ENCODE measurements around the gene LHX4. TPM values are rescaled to one million over a fixed set of nuclear protein-coding genes. Genes with fewer than 3 reads are reported as not detected.

Gene LHX4
- polyA plus RNA-seq, 1 donor, result 3.1 TPM

GRCh38 chr1:180283098-180283497 lies 53.0 kb downstream of the LHX4 start:
- 100% methylated on average over 1 of the region's 4 CpGs for WGBS (ENCODE audit: insufficient coverage, low lambda C conversion rate)
- no peak for DNase-seq

GRCh38 chr1:180286417-180286816 lies 56.4 kb downstream of the LHX4 start:
- Histone ChIP-seq H3K4me3 (ENCODE audit: low read length) (no peak overlapping the region), H3K4me1 (ENCODE audit: control insufficient read depth, insufficient read depth, low read length) (no peaks in the 10 kb centered on the region)

More at GRCh38 chr1:180283098-180283497, 53.0 kb downstream of the LHX4 start:
- Histone ChIP-seq H3K36me3 (ENCODE audit: control insufficient read depth, insufficient read depth, low read length) (peaks cover 19% of the 10 kb centered on the region), H3K27ac (ENCODE audit: low read length) (no peak overlapping the region), H3K27me3 (ENCODE audit: control insufficient read depth, insufficient read depth, low read length) (no peaks in the 10 kb centered on the region), H3K9me3 (ENCODE audit: control insufficient read depth, low read depth, low read length) (no peaks in the 10 kb centered on the region), H3K4me3 (ENCODE audit: low read length) (no peak overlapping the region), H3K4me1 (ENCODE audit: control insufficient read depth, insufficient read depth, low read length) (no peaks in the 10 kb centered on the region)

GRCh38 chr1:180287988-180288705 lies 58.1 kb downstream of the LHX4 start:
- Histone ChIP-seq H3K4me1 (ENCODE audit: control insufficient read depth, insufficient read depth, low read length) (no peaks in the 10 kb centered on the region), H3K27me3 (ENCODE audit: control insufficient read depth, insufficient read depth, low read length) (no peaks in the 10 kb centered on the region), H3K36me3 (ENCODE audit: control insufficient read depth, insufficient read depth, low read length) (peaks cover 11% of the 10 kb centered on the region), H3K4me3 (ENCODE audit: low read length) (no peak overlapping the region), H3K9me3 (ENCODE audit: control insufficient read depth, low read depth, low read length) (no peaks in the 10 kb centered on the region), H3K27ac (ENCODE audit: low read length) (no peak overlapping the region)
- no peak for DNase-seq
- 80% methylated on average over 1 of the region's 3 CpGs for WGBS (ENCODE audit: insufficient coverage, low lambda C conversion rate)

More at GRCh38 chr1:180286417-180286816, 56.4 kb downstream of the LHX4 start:
- Histone ChIP-seq H3K27me3 (ENCODE audit: control insufficient read depth, insufficient read depth, low read length) (no peaks in the 10 kb centered on the region), H3K27ac (ENCODE audit: low read length) (no peak overlapping the region), H3K36me3 (ENCODE audit: control insufficient read depth, insufficient read depth, low read length) (peaks cover 12% of the 10 kb centered on the region), H3K9me3 (ENCODE audit: control insufficient read depth, low read depth, low read length) (no peaks in the 10 kb centered on the region)
- no peak for DNase-seq

DNA sequence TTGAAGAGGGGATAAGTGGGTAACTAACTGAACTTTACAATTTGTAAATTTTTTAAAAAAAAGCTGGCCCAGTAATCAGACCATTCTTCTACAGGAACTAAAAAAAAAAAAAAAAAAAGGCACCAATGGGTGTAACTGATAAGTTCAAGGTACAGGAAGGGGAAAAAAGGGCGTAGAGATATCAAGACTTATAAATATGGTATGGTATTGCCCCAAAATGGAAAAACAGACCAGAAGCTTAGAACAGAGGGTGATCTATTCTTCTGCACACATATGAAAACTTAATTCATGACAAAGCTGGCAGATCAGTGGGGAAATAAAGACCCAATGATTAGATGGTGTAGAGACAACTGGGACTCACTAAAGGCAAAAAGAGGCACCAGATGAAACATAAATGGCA lies 58.9 kb downstream of the LHX4 start:
- DNase-seq, result no peak
- Histone ChIP-seq H3K9me3 (ENCODE audit: control insufficient read depth, low read depth, low read length) (no peaks in the 10 kb centered on the region), H3K4me3 (ENCODE audit: low read length) (no peak overlapping the region), H3K27ac (ENCODE audit: low read length) (no peak overlapping the region), H3K36me3 (ENCODE audit: control insufficient read depth, insufficient read depth, low read length) (peaks cover 9% of the 10 kb centered on the region), H3K27me3 (ENCODE audit: control insufficient read depth, insufficient read depth, low read length) (no peaks in the 10 kb centered on the region), H3K4me1 (ENCODE audit: control insufficient read depth, insufficient read depth, low read length) (no peaks in the 10 kb centered on the region)
- WGBS (ENCODE audit: insufficient coverage, low lambda C conversion rate), result no CpG with 5 or more reads among the region's 1 CpG

DNA sequence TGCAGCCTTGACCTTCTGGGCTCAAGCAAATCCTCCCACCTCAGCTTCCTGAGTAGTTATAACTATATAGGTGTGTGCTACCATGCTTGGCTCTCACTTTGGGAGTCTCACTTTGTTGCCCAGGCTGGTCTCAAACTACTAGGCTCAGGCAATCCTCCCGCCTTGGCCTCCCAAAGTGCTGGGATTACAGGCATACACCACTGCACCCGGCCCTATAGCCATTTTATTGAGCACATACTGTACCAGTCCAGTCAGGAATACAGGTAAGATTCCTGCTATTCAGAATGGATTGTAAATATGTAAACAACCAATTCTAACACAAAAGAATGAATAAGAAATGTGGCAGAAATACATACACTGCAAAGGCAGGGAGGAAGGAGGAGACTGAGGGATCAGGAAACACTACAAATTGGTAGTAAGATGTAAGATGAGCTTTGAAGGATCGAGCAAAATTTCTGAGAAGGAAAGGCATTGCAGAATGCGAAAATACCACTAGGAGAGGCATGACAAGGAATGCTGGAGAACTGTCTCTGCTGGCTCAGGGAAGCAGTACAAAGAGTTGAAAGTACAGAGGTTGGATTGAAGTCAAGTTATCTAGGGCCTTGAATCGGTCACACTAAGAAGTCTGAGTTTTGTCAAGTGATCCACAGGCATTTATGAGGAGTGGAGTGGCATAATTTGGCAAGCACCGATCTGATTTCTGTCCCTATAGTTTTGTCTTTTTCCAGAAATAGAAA lies 60.4 kb downstream of the LHX4 start:
- Histone ChIP-seq H3K4me1 (ENCODE audit: control insufficient read depth, insufficient read depth, low read length) (no peaks in the 10 kb centered on the region), H3K4me3 (ENCODE audit: low read length) (no peak overlapping the region), H3K9me3 (ENCODE audit: control insufficient read depth, low read depth, low read length) (no peaks in the 10 kb centered on the region), H3K27ac (ENCODE audit: low read length) (no peak overlapping the region), H3K27me3 (ENCODE audit: control insufficient read depth, insufficient read depth, low read length) (no peaks in the 10 kb centered on the region), H3K36me3 (ENCODE audit: control insufficient read depth, insufficient read depth, low read length) (peaks cover 6% of the 10 kb centered on the region)
- no peak for DNase-seq
- WGBS (ENCODE audit: insufficient coverage, low lambda C conversion rate), result 100% methylated on average over 2 of the region's 6 CpGs

DNA sequence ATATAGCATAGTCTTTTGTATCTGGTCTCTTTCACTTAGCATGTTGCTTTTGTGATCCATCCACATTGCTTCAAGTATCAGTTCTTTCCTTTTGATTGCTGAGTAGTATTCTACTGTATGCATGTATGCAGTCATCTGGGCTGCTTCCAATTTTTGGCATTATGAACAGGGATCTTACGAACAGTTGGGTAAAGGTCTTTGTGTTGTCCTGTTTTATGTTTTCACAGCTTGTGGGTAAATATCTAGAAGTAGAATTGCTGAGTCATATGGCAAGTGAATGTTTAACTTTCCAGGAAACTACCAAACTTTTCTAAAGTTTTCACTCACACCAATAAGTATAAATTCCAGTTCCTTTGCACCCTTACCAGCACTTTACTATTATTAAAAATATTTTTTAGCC lies 60.9 kb downstream of the LHX4 start:
- Histone ChIP-seq H3K4me3 (ENCODE audit: low read length) (no peak overlapping the region), H3K27ac (ENCODE audit: low read length) (no peak overlapping the region), H3K36me3 (ENCODE audit: control insufficient read depth, insufficient read depth, low read length) (peaks cover 6% of the 10 kb centered on the region), H3K27me3 (ENCODE audit: control insufficient read depth, insufficient read depth, low read length) (no peaks in the 10 kb centered on the region), H3K4me1 (ENCODE audit: control insufficient read depth, insufficient read depth, low read length) (no peaks in the 10 kb centered on the region), H3K9me3 (ENCODE audit: control insufficient read depth, low read depth, low read length) (no peaks in the 10 kb centered on the region)
- WGBS (ENCODE audit: insufficient coverage, low lambda C conversion rate), result no CpG with 5 or more reads among the region's 1 CpG
- no peak for DNase-seq

GRCh38 chr1:180294711-180295110 lies 64.6 kb downstream of the LHX4 start:
- no peaks in the 10 kb centered on the region for H3K9me3 ChIP-seq (ENCODE audit: control insufficient read depth, low read depth, low read length)
- no peak overlapping the region for H3K27ac ChIP-seq (ENCODE audit: low read length)
- H3K27me3 ChIP-seq (ENCODE audit: control insufficient read depth, insufficient read depth, low read length), result no peaks in the 10 kb centered on the region
- no peak for DNase-seq
- no peak overlapping the region for H3K4me3 ChIP-seq (ENCODE audit: low read length)
- peaks cover 2% of the 10 kb centered on the region for H3K4me1 ChIP-seq (ENCODE audit: control insufficient read depth, insufficient read depth, low read length)
- WGBS (ENCODE audit: insufficient coverage, low lambda C conversion rate), result 100% methylated on average over 1 of the region's 2 CpGs
- peaks cover 2% of the 10 kb centered on the region for H3K36me3 ChIP-seq (ENCODE audit: control insufficient read depth, insufficient read depth, low read length)

DNA sequence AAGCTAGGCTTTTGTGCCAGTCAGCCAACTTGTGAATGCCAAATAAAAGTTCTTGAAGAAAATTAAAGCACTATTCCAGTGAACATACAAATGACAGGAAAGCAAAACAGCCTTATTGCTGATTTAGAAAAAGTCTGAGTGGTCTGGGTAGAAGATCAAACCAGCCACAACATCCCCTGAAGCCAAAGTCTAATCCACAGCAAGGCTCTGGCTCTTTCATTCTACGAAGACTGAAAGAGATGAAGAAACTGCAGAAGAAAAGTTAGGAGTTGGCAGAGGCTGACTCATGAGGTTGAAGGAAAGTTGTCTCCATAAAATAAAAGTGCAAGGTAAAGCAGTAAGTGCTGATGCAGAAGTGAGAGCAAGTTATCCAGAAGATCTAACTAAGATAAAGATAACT lies 65.9 kb downstream of the LHX4 start:
- H3K4me1 ChIP-seq (ENCODE audit: control insufficient read depth, insufficient read depth, low read length), result peaks cover 2% of the 10 kb centered on the region
- no peaks in the 10 kb centered on the region for H3K27me3 ChIP-seq (ENCODE audit: control insufficient read depth, insufficient read depth, low read length)
- no CpG with 5 or more reads among the region's 1 CpG for WGBS (ENCODE audit: insufficient coverage, low lambda C conversion rate)
- H3K36me3 ChIP-seq (ENCODE audit: control insufficient read depth, insufficient read depth, low read length), result peaks cover 2% of the 10 kb centered on the region
- no peak overlapping the region for H3K27ac ChIP-seq (ENCODE audit: low read length)
- no peak overlapping the region for H3K4me3 ChIP-seq (ENCODE audit: low read length)
- no peaks in the 10 kb centered on the region for H3K9me3 ChIP-seq (ENCODE audit: control insufficient read depth, low read depth, low read length)
- DNase-seq, result no peak

DNA sequence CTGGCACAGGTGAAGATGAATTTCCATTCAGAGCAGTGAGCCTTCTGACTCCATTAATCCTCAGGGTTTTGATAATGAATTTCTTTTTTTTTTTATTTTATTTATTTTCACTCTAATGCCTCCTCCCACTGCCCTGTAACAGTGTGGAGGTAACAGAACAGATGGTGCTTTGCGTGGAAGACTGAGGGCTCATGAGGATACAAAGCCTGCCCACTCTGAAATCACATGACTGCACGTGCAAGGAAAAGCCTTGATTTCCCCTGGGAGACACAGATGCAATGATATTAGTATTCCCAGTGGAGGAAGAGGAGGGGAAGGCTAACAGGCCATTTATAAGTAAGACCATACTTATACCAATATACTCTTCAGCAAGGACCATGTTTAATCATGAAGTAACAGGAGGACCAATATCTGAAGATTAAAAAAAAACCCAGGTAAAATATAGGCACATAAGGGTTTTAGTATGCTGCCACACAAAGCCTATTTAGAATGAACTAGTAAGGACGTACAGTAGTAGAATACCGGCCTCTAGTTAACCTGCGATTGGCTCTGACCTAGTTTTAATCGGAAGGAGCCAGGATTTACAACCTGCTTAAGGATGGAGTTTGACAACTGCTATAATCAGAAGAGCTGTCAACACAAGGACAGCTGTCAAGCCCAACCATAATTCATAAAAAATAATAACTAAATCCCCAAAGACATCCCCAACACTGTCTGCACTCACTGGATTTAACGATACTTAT lies 69.6 kb downstream of the LHX4 start:
- no peaks in the 10 kb centered on the region for H3K27me3 ChIP-seq (ENCODE audit: control insufficient read depth, insufficient read depth, low read length)
- no peaks in the 10 kb centered on the region for H3K9me3 ChIP-seq (ENCODE audit: control insufficient read depth, low read depth, low read length)
- no peak overlapping the region for H3K27ac ChIP-seq (ENCODE audit: low read length)
- no peak for DNase-seq
- H3K4me1 ChIP-seq (ENCODE audit: control insufficient read depth, insufficient read depth, low read length), result peaks cover 2% of the 10 kb centered on the region
- no peak overlapping the region for H3K4me3 ChIP-seq (ENCODE audit: low read length)
- WGBS (ENCODE audit: insufficient coverage, low lambda C conversion rate), result 100% methylated on average over 1 of the region's 7 CpGs
- H3K36me3 ChIP-seq (ENCODE audit: control insufficient read depth, insufficient read depth, low read length), result peaks cover 2% of the 10 kb centered on the region

DNA sequence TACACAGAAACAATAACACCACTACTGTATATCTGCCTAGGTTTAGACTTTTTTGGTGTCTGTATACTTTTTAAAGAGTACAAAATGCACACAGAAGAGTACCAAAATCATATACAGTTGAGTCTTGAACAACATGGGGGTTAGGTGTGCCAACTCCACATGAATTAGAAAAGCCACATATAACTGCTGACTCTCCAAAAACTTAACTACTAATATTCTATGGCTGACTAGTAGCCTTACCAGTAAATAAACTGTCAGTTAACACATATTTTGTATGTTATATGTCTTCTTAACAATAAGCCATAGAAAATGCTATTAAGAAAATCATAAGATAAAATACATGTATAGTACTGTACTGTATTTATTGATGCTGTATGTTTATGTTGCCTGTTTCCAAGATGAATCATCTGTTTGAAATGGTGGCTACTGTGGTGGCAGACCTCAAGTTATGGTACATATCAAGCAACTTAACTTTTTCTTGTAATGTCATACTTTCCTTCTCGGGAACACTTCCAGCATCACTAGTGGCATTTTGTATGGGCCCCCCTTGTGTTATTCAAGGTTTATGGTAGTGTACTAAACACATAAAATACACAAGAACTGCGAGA lies 71.2 kb downstream of the LHX4 start:
- H3K9me3 ChIP-seq (ENCODE audit: control insufficient read depth, low read depth, low read length), result no peaks in the 10 kb centered on the region
- no peak overlapping the region for H3K27ac ChIP-seq (ENCODE audit: low read length)
- H3K36me3 ChIP-seq (ENCODE audit: control insufficient read depth, insufficient read depth, low read length), result peaks cover 2% of the 10 kb centered on the region
- no peak overlapping the region for H3K4me3 ChIP-seq (ENCODE audit: low read length)
- no peak for DNase-seq
- H3K4me1 ChIP-seq (ENCODE audit: control insufficient read depth, insufficient read depth, low read length), result peaks cover 2% of the 10 kb centered on the region
- H3K27me3 ChIP-seq (ENCODE audit: control insufficient read depth, insufficient read depth, low read length), result no peaks in the 10 kb centered on the region
- WGBS (ENCODE audit: insufficient coverage, low lambda C conversion rate), result no CpG with 5 or more reads among the region's 2 CpGs

All from large intestine (tissue), 3 donors.